Measurements from ENCODE around the gene STXBP2. TPM values are rescaled to one million over a fixed set of nuclear protein-coding genes. Genes with fewer than 3 reads are reported as not detected.

Gene STXBP2
- polyA plus RNA-seq, 1 donor = 146 TPM

- H3K4me1 ChIP-seq (ENCODE audit: control insufficient read depth, insufficient read depth, low read length) = peaks cover 17% of the 10 kb centered on the region
- no peak for DNase-seq
- no peaks in the 10 kb centered on the region for H3K9me3 ChIP-seq (ENCODE audit: control insufficient read depth, low read depth, low read length)
- no peak within 1 kb of the TSS for H3K27ac ChIP-seq (ENCODE audit: low read length)
- no peak within 1 kb of the TSS for H3K4me3 ChIP-seq (ENCODE audit: low read length)
- no CpG with 5 or more reads among the region's 2 CpGs for WGBS (ENCODE audit: insufficient coverage, low lambda C conversion rate)
- H3K27me3 ChIP-seq (ENCODE audit: control insufficient read depth, insufficient read depth, low read length) = peaks cover 7% of the 10 kb centered on the region
- H3K36me3 ChIP-seq (ENCODE audit: control insufficient read depth, insufficient read depth, low read length) = peaks cover 16% of the 10 kb centered on the region
Observed at GRCh38 chr19:7633698-7634097, 3.2 kb upstream of the STXBP2 start, which contains the start of gene PCP2. Gene PCP2, minus strand, starts transcription at chr19:7633719. Its CDS starts 262 bp downstream, at chr19:7633457.

- Histone ChIP-seq H3K36me3 (ENCODE audit: control insufficient read depth, insufficient read depth, low read length) (peaks cover 21% of the 10 kb centered on the region), H3K9me3 (ENCODE audit: control insufficient read depth, low read depth, low read length) (no peaks in the 10 kb centered on the region), H3K27ac (ENCODE audit: low read length) (no peak overlapping the region), H3K4me3 (ENCODE audit: low read length) (no peak overlapping the region), H3K27me3 (ENCODE audit: control insufficient read depth, insufficient read depth, low read length) (peaks cover 7% of the 10 kb centered on the region), H3K4me1 (ENCODE audit: control insufficient read depth, insufficient read depth, low read length) (peaks cover 12% of the 10 kb centered on the region)
- no peak for DNase-seq
- WGBS (ENCODE audit: insufficient coverage, low lambda C conversion rate) = 50% methylated on average over 2 of the region's 6 CpGs
Observed at GRCh38 chr19:7635670-7636069, 1.2 kb upstream of the STXBP2 start.

- no peaks in the 10 kb centered on the region for H3K9me3 ChIP-seq (ENCODE audit: control insufficient read depth, low read depth, low read length)
- DNase-seq = no peak
- whole genome bisulfite sequencing (ENCODE audit: insufficient coverage, low lambda C conversion rate) = no CpG with 5 or more reads among the region's 16 CpGs
- no peak overlapping the region for H3K4me3 ChIP-seq (ENCODE audit: low read length)
- H3K27me3 ChIP-seq (ENCODE audit: control insufficient read depth, insufficient read depth, low read length) = peaks cover 7% of the 10 kb centered on the region
- H3K36me3 ChIP-seq (ENCODE audit: control insufficient read depth, insufficient read depth, low read length) = peaks cover 21% of the 10 kb centered on the region
- H3K4me1 ChIP-seq (ENCODE audit: control insufficient read depth, insufficient read depth, low read length) = peaks cover 9% of the 10 kb centered on the region
- no peak overlapping the region for H3K27ac ChIP-seq (ENCODE audit: low read length)
Observed at GRCh38 chr19:7636317-7636690, 606 bp upstream of the STXBP2 start.

GRCh38 chr19:7637374-7638256, 705 bp downstream of the STXBP2 start:
- Histone ChIP-seq H3K9me3 (ENCODE audit: control insufficient read depth, low read depth, low read length) (no peaks in the 10 kb centered on the region), H3K36me3 (ENCODE audit: control insufficient read depth, insufficient read depth, low read length) (peaks cover 15% of the 10 kb centered on the region), H3K27me3 (ENCODE audit: control insufficient read depth, insufficient read depth, low read length) (peaks cover 7% of the 10 kb centered on the region), H3K4me1 (ENCODE audit: control insufficient read depth, insufficient read depth, low read length) (peaks cover 9% of the 10 kb centered on the region), H3K27ac (ENCODE audit: low read length) (peak overlapping the region; percentile 86), H3K4me3 (ENCODE audit: low read length) (peak overlapping the region; percentile 86)
- peak; percentile 16 to 71 for DNase-seq
- WGBS (ENCODE audit: insufficient coverage, low lambda C conversion rate) = no CpG with 5 or more reads among the region's 30 CpGs

GRCh38 chr19:7638802-7639465, 2.0 kb downstream of the STXBP2 start:
- H3K4me1 ChIP-seq (ENCODE audit: control insufficient read depth, insufficient read depth, low read length) = peaks cover 9% of the 10 kb centered on the region
- peaks cover 7% of the 10 kb centered on the region for H3K27me3 ChIP-seq (ENCODE audit: control insufficient read depth, insufficient read depth, low read length)
- DNase-seq = no peak
- H3K4me3 ChIP-seq (ENCODE audit: low read length) = no peak overlapping the region
- peaks cover 16% of the 10 kb centered on the region for H3K36me3 ChIP-seq (ENCODE audit: control insufficient read depth, insufficient read depth, low read length)
- WGBS (ENCODE audit: insufficient coverage, low lambda C conversion rate) = no CpG with 5 or more reads among the region's 12 CpGs
- no peak overlapping the region for H3K27ac ChIP-seq (ENCODE audit: low read length)
- H3K9me3 ChIP-seq (ENCODE audit: control insufficient read depth, low read depth, low read length) = no peaks in the 10 kb centered on the region

GRCh38 chr19:7639863-7640348, 3.0 kb downstream of the STXBP2 start:
- Histone ChIP-seq H3K9me3 (ENCODE audit: control insufficient read depth, low read depth, low read length) (no peaks in the 10 kb centered on the region), H3K4me1 (ENCODE audit: control insufficient read depth, insufficient read depth, low read length) (peaks cover 9% of the 10 kb centered on the region), H3K27me3 (ENCODE audit: control insufficient read depth, insufficient read depth, low read length) (peaks cover 7% of the 10 kb centered on the region), H3K36me3 (ENCODE audit: control insufficient read depth, insufficient read depth, low read length) (peaks cover 21% of the 10 kb centered on the region), H3K4me3 (ENCODE audit: low read length) (no peak overlapping the region), H3K27ac (ENCODE audit: low read length) (no peak overlapping the region)
- no peak for DNase-seq
- WGBS (ENCODE audit: insufficient coverage, low lambda C conversion rate) = no CpG with 5 or more reads among the region's 13 CpGs

- Histone ChIP-seq H3K36me3 (ENCODE audit: control insufficient read depth, insufficient read depth, low read length) (peaks cover 25% of the 10 kb centered on the region), H3K9me3 (ENCODE audit: control insufficient read depth, low read depth, low read length) (no peaks in the 10 kb centered on the region), H3K27ac (ENCODE audit: low read length) (no peak overlapping the region), H3K27me3 (ENCODE audit: control insufficient read depth, insufficient read depth, low read length) (peaks cover 5% of the 10 kb centered on the region), H3K4me3 (ENCODE audit: low read length) (no peak overlapping the region), H3K4me1 (ENCODE audit: control insufficient read depth, insufficient read depth, low read length) (peaks cover 9% of the 10 kb centered on the region)
- 100% methylated on average over 1 of the region's 11 CpGs for WGBS (ENCODE audit: insufficient coverage, low lambda C conversion rate)
- no peak for DNase-seq
Observed at GRCh38 chr19:7640803-7641202, 3.9 kb downstream of the STXBP2 start.

- no peak for DNase-seq
- no CpG with 5 or more reads among the region's 43 CpGs for WGBS (ENCODE audit: insufficient coverage, low lambda C conversion rate)
- Histone ChIP-seq H3K9me3 (ENCODE audit: control insufficient read depth, low read depth, low read length) (no peaks in the 10 kb centered on the region), H3K36me3 (ENCODE audit: control insufficient read depth, insufficient read depth, low read length) (peaks cover 27% of the 10 kb centered on the region), H3K4me1 (ENCODE audit: control insufficient read depth, insufficient read depth, low read length) (peaks cover 9% of the 10 kb centered on the region), H3K4me3 (ENCODE audit: low read length) (no peak overlapping the region), H3K27me3 (ENCODE audit: control insufficient read depth, insufficient read depth, low read length) (no peaks in the 10 kb centered on the region), H3K27ac (ENCODE audit: low read length) (no peak overlapping the region)
Observed at GRCh38 chr19:7641290-7642276, 4.7 kb downstream of the STXBP2 start.

GRCh38 chr19:7642295-7643030, 5.6 kb downstream of the STXBP2 start:
- Histone ChIP-seq H3K9me3 (ENCODE audit: control insufficient read depth, low read depth, low read length) (no peaks in the 10 kb centered on the region), H3K27ac (ENCODE audit: low read length) (no peak overlapping the region), H3K4me3 (ENCODE audit: low read length) (no peak overlapping the region), H3K27me3 (ENCODE audit: control insufficient read depth, insufficient read depth, low read length) (no peaks in the 10 kb centered on the region), H3K4me1 (ENCODE audit: control insufficient read depth, insufficient read depth, low read length) (peaks cover 6% of the 10 kb centered on the region), H3K36me3 (ENCODE audit: control insufficient read depth, insufficient read depth, low read length) (peaks cover 32% of the 10 kb centered on the region)
- no peak for DNase-seq
- no CpG with 5 or more reads among the region's 27 CpGs for WGBS (ENCODE audit: insufficient coverage, low lambda C conversion rate)

Data from large intestine (tissue), 3 donors.